ENCODE measurements around the gene PLSCR4.
"Not testable (repeated sequence)": the region's sequence is repeated elsewhere in the genome, so short reads cannot be mapped to it uniquely, and the experiment has no call there.

Gene PLSCR4

DNA sequence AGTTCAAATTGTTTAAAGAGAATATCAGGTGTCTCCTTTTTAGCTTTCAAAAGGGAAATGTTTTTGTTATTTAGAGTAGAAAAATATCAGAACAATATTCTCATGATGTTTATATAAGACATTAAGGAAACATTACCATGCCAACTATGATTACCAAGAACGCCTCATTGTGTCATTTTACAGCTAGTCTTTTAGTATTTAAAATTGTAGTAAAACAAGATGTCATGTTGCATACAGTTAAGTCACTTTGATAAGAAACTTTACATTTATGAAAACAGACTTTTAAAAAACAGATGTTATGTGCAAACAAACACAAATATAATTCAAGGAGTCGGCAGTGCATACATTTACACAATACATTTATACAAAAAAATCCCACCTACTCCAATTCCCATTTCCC, 4.4 kb downstream of the PLSCR4 start:
- DNase-seq = no peak

DNA sequence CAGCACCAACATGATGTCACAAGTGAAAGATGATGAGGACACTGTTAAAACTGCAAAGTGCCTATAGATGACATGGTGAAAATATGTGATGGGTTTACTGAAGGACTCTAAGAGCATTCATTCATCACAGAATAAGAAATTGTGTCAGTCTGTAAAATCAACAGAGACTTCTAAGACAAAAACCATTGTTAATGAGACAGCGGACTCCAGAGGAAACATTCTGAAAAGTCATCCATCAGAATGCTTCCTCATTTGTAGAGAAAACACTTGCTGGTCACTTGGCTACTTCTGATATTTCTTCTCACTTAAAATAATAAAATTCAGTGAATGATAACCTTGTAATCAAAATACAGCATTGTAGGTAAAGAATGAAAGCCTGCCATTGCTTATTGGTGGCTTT, 7.3 kb downstream of the PLSCR4 start:
- no peak for DNase-seq

DNA sequence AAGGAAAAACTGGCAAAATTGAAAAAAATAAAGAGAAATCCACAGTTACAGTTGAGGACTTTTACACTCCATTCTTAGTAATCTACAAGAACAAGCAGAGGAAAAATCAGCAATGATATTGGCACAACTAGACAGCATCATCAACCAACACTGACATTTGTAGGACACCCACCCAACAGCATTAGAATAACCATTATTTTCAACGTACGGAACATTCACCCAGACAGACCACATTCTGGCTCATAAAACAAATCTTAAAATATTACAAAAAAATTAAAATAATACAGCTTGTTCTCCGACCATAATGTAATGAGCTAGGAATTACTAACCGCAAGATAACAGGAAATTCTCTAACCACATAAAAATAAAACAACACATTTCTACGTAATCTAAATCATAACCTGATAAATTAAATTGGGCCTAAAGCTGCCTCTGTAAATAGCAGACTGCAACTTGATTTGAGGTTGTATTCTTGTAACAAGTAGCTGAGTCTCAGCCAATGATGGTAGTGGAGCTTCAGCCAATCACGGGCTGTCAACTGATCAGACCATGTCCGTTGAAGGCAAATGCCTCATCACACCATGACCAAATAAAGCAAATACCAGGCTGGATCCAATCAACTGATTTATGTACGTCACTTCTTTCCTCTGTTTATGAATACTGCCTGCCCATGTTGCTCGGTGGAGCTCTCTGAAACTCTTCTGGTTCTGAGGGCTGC, 9.2 kb downstream of the PLSCR4 start:
- no peak for DNase-seq

DNA sequence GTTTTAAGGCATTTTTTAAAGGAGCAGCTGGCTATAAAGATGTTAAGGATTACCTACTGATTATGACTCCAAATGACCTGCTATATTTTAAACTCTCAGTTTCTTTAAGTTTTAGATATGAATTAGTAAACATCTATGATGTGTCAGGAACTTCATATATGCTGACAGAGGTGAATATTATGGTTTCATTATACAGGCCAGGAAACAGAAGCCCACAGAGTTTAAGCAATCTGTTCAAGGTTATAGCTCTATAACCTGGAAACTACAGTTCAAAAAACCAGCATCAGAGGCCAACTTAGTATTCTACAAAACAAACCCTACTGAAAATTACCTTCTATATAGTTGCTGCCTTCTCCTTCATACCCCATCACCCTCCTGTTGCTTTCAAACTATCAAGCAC, 17.4 kb downstream of the PLSCR4 start:
- no peak for DNase-seq

DNA sequence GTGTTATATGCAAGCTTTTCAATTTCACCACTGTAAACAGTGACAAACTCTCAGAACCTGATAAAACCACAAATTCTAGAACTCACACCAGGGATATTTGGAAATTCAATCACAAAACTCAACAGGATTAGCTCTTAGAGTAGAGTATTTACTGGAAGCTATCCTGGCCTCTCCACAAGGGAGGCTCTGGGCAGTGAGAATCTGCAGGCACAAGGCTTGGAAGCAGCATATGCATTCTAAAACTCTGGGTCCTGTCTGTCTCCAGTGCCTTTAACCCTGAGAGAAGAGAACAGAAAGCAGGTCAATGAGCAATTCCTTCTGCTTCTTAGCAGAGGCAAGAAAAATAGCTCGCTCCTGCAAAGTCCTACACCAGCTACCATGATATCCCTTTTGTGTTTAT, 23.4 kb downstream of the PLSCR4 start:
- no peak for DNase-seq

DNA sequence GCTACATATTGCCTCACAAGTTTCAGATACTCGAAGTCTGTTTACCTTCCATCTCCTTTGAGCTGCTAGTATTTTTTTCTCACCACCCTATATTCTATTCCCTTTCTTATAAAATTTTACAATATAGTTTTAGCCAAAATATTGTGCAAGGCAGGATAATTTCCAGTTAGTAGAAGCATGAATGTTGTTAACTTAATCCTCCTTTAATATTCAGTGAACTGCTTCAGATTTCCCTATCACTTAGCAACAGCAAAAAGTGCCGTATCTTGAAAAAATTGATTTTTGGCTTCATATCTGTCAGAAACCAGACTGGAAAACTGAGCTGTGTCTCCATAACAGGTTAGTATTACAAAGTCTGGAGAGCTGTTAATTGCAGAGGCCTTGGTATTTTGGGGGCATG, 24.0 kb downstream of the PLSCR4 start:
- DNase-seq = no peak

DNA sequence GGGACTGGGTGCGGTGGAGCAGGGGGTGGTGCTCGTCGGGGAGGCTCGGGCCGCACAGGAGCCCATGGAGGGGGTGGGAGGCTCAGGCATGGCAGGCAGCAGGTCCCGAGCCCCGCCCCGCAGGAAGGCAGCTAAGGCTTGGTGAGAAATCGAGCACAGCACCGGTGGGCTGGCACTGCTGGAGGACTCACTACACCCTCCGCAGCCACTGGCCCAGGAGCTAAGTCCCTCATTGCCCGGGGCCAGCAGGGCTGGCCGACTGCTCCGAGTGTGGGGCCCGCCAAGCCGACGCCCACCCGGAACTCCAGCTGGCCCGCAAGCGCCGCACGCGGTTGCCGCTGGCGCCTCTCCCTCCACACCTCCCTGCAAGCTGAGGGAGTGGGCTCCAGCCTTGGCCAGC, 25.4 kb downstream of the PLSCR4 start:
- DNase-seq = not testable (repeated sequence)

DNA sequence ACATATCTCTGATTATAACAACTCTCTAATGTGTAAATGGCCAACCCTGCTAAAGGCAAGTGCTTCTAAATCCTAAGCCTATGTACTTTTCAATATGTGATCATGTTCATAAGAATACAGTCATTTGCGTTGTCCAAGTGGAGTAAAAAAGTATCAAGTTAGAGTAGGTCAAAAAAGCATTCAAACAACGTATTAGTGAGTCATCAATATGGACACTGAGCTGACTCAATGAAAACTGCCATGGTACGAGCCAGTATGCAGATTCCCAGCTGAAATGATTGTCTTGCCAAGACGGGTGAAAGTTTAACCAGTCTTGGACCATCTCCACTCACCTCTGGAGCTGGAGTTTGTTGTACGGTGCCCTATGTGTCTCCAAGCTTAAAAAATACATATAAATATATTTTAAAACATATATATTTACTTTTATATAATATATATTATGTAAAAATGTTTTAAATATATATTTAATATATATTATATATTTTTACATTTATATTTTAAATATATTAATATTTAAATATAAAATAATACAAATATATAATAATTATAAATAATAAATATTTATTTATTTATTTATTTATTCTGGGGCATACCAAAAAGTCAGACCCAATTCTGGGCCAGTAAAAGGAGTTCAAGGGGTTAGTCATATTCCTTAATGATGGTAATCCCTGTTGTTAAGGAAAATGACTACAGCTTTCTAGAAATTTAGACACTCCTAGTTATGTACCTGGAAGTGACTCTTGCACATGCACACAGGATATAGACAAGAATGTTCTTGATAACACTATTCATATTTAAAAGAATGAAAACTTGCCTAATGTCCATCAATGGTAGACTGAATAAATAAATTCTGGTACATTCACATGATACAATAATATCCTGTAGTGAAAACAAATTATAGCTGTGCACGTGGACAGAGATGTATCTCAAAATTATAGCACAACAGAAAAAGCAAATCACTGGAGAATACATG, 27.2 kb downstream of the PLSCR4 start:
- DNase-seq = no peak

DNA sequence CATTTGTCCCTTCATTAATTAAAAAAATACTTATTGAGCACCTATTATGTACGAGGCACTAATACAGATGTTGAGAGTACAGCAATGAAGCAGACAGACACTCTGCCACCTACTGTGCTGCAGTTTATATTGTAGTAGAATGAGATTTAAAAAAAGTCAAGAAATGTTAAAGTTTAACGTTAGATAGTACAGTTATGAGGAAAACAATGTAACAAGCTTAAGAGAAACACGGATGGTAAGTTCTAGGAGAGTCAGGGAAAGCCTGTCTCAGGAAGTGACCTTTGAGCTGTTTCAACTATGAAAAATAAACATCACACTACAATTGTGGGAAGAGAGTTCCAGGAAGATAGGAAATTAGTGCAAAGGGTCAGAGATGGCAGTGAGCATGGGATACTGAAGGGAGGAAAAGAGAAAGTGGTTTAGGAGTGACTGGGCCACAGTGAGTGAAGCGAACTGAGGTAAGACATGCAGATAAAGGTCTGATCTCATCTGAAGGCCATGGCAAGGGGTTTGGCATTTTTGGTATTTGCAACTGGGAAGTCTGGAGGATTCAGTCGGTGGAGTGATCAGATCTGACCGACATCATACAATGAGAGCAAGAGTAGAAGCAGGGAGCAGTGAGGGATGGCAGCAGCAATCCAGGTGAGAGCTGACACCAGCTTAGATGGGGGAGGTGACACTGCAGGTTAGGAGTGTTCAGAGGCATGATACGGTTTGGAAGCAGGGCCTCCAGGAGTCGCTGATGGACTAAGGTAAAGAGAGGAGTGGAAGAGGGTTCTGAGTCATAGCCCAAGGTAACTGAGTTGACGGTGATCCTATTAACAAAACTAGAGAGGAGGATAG, 28.5 kb downstream of the PLSCR4 start:
- no peak for DNase-seq

DNA sequence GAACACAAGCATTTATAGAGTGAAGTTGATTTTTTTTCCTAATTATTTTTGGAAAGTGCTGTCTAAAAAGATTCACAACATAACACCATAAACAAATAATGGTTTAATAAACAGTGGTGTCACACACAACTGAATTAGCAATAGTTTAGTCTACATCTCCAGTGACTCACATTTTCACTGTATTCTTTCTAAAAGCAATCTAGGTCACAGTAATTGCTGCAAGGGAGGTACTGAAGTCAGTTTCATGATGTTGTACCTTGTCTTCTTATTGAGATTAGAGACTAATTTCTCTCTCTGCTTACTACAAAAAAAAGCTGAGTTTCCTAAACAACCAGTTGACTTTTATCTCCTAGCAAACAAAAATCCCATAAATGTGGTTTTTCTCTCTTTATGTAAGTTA, 29.6 kb downstream of the PLSCR4 start:
- DNase-seq = no peak

DNA sequence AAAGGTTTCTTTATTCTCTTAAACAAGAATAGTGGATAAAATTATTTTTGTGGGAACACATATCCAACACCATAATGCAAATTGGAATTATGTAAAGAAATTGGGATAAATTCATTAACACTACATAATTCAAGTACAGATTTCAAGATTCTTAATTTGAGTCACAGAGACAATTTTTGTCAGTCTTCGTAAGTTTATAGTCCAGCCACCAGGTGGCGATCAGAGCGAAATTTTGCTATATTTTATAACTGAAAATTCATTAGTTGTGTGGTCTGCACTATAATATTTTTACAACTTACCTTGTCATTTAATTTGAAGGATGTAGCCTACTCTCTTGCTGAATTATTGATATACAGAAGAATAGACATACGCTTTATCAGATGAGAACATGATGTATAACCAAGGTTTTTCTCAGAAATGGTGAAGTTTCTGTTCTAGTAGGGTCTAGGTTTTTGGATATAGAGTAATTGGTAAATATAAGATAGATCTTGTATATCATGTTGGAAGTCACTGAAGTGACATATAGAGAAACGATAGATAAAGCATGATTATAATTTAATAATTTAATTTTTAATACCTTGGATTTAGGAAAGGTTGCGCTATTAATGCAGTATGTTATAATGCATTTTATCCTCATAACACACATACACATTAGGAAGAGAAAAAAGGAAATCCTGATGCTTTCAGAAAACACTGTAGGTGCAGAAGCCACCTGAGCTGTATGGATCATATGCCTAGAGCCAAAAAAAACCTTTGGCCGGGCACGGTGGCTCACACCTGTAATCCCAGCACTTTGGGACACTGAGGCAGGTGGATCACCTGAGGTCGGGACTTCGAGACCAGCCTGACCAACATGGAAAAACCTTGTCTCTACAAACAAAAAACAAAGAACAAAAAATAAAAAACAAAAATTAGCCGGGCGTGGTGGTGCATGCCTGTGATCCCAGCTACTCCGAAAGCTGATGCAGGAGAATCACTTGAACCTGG, 31.7 kb downstream of the PLSCR4 start:
- DNase-seq = peak; percentile 32

DNA sequence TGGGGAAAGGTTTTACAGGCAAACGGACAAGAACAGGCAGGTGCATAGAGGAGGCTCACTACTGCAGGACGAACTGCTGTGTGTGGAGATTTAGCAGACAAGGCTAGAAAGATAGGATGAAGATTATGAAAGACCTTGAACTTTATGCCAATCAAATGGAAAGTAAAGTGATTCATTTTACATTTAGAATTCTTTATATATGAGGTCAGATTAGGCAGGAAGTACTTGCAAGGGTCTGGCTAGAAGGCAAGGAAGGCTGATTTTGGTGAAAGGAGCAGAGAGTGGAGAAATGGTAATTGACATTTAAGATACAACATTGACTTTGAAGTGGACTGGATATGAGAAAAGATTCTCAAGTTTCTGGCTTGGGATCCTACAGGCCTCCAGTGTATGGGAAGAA, 33.6 kb downstream of the PLSCR4 start:
- no peak for DNase-seq

DNA sequence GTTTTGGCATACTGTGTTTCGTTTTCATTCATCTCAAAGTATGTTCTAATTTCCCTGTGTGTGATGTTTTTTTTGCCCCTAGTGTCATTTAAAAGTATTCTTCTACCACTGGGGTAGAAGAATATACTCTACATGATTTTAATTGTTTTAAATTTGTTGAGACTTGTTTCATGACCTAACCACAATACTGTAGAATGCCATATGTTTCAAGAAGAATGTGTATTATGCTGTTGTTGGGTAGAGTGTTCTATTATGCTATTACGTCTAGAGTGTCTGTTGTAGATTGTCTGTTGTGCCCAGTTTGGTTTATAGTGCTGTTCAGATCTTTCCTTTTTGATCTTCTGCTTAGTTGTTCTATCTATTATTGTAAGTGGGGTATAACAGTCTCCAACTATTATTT, 36.4 kb downstream of the PLSCR4 start:
- no peak for DNase-seq

DNA sequence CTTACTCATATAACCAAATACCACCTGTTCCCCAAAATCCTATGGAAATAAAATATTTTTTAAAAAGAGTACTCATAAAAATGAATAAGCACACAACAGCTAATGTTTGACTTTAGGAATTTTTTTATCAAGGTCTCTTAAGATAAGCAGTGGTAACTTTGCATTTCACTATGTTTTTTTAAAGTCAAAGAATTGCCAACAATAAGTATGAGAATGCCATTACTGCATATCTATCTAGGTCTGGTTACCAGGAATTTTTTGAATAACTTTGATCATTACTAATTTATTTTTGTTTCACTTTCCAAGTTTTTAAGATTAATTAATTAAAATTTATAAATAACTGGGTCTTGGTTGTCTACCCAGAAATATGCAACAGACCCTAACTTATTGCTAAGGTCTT, 41.5 kb downstream of the PLSCR4 start:
- no peak for DNase-seq

DNA sequence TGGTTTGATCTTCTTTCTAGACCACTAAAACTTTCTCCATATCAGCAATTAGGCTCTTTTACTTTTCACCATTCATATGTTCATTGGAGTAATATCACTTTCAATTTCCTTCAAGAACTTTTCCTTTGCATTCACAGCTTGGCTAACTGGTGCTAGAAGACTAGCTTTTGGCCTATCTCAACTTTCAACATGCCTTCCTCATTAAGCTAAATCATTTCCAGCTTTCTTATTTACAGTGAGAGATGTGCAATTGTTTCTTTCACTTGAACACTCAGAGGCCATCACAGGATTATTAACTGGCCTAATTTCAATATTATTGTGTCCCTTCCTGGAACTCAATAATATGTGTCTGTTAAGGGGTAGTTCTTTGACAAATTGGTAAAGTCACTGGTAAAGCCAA, 47.1 kb downstream of the PLSCR4 start:
- no peak for DNase-seq

DNA sequence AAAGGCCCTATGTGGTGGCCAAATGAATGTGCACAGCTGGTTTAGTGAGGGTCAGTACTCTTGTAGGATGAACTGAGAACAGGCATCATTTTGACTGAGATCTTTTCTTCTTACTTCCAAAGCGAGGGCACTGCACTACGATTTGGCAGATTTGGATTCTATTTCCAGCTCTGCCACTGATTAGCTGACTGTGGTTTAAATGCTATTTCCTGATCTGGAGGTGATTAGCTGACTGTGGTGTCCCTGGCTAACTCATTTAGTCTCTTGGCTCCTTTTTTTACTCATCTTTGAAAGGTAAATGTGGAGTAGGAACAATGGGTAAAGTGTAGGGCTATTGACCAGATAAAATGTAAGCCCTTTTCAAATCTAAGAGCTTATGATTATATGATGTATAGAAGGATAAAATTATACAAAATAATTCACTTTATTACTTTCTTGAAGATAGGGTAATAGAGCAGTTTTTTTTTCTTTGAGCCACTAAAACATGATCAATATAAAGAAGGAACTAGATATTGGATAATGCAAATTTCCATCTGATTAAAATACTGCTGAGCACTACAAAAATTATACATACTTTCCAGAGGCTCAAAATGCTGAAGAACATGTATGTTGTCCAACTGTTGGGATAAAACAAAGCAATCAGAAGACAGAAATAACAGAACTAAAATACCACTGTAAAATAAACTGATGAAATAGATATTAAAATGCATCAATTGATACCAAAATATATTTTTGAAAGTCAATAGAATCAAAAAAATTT, 50.3 kb downstream of the PLSCR4 start:
- no peak for DNase-seq

DNA sequence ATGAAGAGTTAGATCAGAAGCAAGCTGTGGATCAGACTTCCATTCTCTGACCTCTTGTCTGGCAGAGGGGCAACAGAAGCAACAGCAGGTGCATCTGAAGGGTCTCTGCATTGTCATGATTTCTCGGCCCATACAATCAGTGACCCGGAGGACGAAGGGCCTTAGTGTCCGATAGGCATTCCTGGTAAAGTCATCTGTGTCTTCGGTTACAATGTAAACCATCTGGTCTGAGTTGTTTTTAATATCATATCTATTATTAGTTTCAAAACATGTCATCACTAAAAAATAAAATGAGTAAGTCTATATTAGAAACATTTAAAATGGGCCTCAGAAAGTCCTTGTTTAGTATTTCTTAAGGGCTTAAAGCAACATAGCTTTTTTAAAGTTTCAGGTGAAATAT, 51.1 kb downstream of the PLSCR4 start:
- DNase-seq = no peak

DNA sequence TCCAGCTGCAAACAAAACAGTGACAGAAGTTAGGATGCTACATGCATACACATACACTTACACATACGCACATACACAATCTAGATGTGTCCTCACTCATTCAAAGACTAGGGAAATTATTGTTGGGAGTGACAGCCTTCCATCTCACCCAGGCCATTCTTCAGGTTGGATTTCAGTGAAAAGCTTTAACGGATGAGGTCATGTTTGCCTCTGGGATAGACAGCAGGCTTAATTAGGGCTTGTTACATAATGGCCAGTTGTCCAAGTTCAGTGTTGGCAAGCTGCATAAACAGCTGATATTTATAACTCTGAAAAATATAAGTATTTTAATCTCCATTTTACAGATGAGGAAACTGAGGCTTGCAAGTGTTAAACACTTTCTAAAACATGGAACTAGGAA, 54.1 kb downstream of the PLSCR4 start:
- DNase-seq = no peak

DNA sequence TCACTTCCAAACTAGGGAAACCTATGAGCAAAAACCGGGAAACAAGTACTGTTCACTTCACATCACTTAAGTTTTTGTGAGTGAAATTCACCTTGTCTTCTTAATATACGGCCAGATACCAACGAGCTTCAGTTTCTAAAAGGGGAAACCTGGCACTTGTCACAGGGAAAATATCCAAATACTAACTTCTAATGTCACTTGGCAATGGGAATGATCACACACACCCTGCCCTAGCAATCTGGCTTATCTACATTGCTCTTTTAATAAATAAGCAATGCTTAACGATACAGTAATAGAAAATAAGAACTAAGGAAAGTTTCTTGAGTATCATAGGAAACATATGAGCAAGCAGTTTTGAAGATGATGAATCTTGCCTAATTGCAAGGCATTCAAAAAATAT, 55.3 kb downstream of the PLSCR4 start:
- DNase-seq = no peak

DNA sequence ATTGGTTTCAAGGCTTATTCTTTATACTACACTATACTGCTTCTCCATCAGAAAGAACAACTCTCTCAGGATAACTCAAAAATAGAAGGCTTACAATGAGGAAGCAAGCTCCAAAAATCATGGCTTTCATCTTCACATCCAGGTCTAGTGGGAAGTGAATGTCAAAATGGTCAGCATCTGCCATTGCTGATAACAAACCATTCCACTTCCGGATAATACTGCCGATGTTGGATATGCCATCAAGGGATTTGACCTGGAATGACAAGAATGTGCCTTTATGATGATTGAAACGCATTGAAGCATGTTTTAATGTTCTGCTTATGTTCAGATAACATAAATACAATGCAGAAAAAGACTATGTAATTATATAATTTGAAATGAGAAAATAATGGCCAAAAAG, 55.9 kb downstream of the PLSCR4 start:
- DNase-seq = no peak

DNA sequence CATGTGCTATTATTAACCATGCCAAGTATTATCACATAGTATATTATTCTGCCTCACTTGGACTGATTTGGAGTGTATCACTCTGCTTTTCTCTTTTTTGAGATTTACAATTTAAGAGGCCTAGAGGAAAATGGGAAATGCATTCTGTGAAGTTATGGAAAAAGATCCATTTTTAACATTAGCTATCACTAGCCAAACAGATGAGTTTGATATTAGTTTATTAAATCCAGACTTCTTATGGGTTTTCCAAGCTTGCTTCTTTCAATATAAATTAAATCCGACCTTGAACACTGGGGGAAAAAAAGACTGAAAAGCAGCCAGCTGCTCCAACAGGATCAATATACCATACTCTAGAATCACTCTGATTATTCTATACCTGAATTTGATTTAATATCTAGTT, 59.9 kb downstream of the PLSCR4 start:
- no peak for DNase-seq

All from CD4-positive, alpha-beta T cell treated with Interleukin-10 for 1 hour (primary cell).